GM21717 (cell line): ENCODE data around the gene ARMC6.
A peak's percentile ranks its signal among the peaks of the same experiment; 100 is the strongest.
"Not testable (repeated sequence)": the region's sequence is repeated elsewhere in the genome, so short reads cannot be mapped to it uniquely, and the experiment has no call there.

Experiments used
- ATAC-seq: cut with Tn5 transposase; IDR thresholded peaks from one replicate; pipeline ENCODE4 v1.9.1; 2021; ENCODE audit warnings: mild to moderate bottlenecking, moderate library complexity; ENCODE audit not compliant: unreplicated experiment

The ARMC6 gene

DNA sequence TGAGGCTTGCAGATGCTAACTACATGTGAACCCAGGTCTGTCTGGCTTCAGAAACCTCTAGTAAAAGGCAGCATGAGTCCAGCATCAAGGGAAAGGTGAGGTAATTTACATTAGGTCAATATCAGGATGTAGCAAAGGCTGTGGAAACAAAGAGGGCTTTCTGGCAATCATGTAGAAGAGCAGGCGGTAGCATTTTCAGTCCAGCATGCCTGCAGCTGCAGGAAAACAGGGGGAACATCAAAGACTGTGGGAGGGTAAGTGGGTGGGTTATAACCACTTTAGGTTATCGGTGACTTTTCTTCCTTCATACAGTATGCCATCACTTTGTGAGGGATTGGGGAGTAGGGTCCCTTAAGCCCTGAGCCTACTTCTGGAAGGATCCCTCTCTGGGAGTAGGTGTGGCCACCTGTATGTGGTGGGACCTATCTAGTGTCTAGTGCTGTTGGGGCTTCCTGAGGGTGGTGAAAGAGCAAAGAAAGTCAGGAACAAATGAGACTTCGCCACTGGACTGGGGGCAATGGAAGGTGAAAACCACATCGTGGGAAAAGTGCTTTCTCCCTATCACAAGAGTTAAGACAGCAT is 10.9 kb upstream of the ARMC6 start:
- ATAC-seq: no peak

DNA sequence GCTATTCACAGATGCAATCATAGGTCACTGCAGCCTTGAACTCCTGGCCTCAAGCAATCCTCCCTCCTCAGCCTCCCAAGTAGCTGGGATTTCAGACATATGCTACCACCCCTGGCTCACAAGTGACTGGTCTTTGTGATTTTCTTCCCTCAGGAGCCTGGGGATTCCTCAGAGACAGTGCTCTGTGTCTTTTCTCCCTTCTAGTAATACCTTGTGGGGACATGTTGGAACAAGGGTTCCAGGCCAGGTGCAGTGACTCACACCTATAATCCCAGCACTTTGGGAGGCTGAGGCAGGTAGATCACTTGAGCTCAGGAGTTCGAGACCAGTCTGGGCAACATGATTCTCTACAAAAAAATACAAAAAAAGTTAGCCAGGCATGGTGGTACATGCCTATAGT is 10.0 kb upstream of the ARMC6 start:
- not testable (repeated sequence) for ATAC-seq

GRCh38 chr19:19025861-19026260 is 7.5 kb upstream of the ARMC6 start:
- no peak for ATAC-seq

- no peak for ATAC-seq
These were observed 7.0 kb upstream of the ARMC6 start for GRCh38 chr19:19026299-19026971.

- no peak for ATAC-seq
These were observed 6.2 kb upstream of the ARMC6 start for GRCh38 chr19:19027228-19027627.

- no peak for ATAC-seq
These were observed 4.9 kb upstream of the ARMC6 start for GRCh38 chr19:19028526-19028925.

- ATAC-seq: no peak
These were observed 1.5 kb upstream of the ARMC6 start for GRCh38 chr19:19031891-19032290.

GRCh38 chr19:19032420-19033175 is 805 bp upstream of the ARMC6 start:
- ATAC-seq: no peak

GRCh38 chr19:19033176-19033425 is 302 bp upstream of the ARMC6 start:
- ATAC-seq: peak; percentile 36

DNA sequence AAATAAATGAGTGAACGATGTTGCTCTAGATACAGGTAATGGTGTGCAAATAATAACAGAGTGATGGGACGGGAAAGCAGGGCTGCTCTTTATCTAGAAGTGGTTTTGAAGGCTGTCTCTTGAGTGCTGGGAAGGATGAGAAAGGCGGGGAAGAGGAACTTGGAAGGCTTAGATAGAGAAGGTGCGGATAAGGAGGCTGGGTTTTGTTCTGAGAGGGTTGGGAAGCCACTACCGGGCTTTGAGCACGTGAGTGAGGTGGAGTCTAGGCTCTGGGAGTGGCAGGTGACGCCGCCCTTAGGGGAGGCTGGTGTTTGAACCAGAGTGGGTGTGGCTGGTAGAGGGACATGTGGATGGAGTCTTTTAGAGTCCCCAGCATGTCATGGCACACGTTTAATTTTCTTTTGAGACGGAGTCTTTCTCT is 811 bp downstream of the ARMC6 start:
- ATAC-seq: peak; percentile 25

DNA sequence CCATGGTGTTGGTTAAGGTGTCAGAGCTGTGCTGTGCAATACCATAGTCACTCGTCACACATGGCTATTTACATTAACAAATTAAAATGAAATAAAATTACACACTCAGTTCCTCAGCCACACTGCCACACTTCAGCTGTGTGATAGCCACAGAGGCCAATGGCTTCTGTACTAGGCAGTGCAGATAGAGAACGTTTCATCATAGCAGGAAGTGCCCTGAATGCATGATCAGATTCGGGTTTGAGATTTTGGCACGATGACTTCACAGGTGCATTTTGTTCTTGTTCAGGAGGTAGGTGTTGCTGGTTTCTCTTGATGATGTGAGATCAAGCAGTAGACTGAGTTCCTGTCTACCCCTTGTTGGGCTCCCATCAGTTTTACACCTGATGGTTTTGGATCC is 6.5 kb downstream of the ARMC6 start:
- ATAC-seq: no peak

DNA sequence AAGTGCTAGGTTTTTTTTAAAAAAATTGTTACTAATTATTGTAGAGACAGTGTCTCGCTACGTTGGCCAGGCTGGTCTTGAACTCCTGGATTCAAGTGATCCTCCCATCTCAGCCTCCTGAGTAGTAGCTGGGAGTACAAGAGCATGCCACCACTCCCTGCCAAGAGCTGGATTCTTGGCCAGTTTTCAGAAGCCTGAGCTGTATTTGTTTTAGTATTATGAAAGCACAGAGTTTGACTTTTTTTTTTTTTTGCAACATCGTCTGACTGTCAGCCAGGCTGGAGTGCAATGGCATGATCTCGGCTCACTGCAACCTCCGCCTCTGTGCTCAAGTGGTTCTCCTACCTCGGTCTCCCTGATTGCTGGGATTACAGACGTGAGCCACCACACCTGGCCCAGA is 7.0 kb downstream of the ARMC6 start:
- no peak for ATAC-seq

DNA sequence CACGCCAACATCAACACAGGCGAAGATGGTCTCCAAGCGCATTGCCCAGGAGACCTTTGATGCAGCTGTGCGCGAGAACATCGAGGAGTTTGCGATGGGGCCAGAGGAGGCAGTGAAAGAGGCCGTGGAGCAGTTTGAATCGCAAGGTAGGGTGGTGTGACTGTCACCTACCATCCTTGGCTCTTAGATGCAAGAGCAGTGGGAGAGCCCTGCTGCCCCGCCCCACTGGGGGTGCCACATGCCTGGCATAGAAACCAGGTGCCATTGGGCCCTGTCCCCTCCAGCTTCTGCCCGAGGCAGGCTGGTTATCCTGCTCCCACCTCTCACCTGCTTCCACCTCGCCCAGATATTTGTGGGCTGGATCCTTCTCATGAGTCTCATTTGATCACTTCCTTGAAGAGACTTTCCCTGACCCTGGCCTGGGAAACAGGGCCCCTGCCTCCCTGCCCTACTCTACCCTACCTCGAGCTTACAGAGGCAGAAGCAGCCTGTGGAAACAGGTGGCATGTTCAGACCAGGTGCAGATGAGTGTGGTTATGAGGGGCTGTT is 9.4 kb downstream of the ARMC6 start:
- no peak for ATAC-seq

DNA sequence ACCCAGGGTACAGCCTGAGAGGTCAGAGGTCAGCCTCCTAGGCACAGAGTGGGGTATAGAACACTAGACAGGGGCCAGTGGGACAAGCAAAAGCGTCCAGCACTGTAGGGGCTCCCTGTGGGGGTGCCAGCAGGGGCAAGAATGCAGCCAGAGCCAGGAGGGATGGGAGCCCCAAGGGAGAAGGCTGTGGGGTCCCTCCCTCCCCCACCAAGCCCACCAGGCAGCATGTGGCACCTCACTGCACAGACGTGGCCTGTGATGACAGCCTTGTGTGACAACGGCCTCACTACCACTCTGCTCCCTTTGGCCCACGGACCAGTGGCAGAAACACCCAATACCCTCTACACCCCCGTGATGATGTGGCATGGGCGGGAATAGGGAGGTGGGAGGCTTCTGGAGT is 10.1 kb downstream of the ARMC6 start:
- no peak for ATAC-seq

- no peak for ATAC-seq
These were observed 10.5 kb downstream of the ARMC6 start for GRCh38 chr19:19043881-19044280.

DNA sequence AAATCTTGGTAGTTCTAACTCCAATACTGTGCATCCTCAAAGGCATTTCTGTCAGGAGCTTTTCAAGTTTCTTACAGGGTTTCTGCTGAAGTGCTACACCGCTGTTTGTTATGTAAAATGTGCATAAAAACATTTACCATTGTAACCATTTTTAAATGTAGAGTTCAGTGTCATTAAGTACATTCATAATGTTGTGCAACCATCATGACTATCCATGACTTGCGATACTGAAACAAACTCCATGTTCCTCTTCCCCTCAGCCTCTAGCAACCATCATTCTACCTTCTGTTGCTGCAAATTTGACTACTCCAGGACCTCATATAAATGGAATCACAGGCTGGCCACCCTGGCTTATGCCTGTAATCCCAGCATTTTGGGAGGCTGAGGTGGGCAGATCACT is 16.0 kb downstream of the ARMC6 start:
- ATAC-seq: no peak

DNA sequence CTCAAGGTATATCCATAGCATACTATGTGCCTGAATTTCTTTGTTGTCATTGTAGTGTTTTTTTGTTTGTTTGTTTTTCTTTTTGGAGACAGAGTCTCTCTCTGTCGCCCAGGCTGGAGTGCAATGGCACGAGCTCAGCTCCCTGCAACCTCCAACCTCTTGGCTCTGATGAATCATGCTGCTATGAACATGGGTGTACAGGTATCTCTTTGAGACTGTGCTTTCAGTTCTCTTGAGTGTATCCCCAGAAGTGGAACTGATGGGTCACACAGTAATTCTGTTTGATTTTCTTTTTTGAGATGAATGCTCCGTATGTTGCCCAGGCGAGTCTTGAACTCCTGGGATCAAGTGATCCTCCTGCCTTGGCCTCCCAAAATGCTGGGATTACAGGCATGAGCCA is 16.7 kb downstream of the ARMC6 start:
- no peak for ATAC-seq

GRCh38 chr19:19050731-19051130 is 17.3 kb downstream of the ARMC6 start:
- ATAC-seq: no peak

DNA sequence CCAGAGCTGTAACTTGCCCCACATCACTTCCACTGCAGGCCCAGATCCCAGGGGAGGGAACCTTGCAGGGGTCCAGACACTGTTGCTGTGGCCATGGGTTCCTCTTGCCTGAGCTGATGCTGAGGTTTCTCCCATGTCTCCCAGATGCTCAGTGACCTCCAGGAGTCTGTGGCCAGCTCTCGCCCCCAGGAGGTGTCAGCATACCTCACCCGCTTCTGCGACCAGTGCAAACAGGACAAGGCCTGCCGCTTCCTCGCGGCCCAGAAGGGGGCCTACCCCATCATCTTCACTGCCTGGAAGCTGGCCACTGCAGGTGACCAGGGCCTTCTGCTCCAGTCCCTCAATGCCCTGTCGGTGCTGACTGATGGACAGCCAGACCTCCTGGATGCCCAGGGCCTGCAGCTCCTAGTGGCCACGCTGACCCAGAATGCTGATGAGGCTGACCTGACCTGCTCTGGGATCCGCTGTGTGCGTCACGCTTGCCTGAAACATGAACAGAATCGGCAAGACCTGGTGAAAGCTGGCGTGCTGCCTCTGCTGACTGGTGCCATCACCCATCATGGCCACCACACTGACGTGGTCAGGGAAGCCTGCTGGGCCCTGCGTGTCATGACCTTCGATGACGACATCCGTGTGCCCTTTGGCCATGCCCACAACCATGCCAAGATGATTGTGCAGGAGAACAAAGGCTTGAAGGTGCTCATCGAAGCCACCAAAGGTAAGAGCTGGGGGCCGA is 18.2 kb downstream of the ARMC6 start:
- ATAC-seq: no peak

GRCh38 chr19:19052921-19053320 is 19.5 kb downstream of the ARMC6 start:
- no peak for ATAC-seq

DNA sequence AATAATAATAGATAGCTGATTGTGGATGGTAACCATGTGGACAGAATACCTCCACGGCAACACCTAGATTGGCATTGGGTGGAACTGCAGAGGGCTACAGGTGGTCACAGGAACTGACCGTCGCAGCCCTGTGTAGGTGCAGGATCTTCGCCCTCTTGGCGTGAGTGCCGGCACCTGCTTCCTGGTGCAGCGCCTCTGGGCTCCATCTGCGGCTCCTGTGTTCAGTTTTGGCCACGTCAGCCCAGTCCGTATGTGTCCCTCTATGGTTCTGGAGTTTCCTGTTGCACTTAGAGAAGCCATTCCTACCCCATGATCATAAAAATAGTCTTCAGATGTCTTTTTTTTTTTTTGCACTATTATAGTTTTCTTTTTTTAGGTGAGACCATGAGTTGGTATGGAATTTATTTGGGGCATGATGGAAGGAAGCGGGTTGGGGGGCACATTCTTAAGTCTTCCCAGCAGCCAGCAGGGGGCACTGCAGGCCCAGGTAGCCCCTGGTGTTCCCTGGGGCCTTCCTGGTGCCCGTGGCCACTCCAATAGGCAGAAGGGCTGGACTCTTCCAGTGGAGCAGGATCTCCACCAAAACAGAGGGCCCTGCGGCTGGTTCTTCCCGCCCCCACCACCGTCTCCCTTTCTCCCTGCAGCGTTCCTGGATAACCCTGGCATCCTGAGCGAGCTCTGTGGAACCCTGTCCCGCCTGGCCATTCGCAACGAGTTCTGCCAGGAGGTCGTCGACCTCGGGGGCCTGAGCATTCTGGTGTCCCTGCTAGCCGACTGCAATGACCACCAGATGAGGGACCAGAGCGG is 20.3 kb downstream of the ARMC6 start:
- no peak for ATAC-seq
